Measurements from ENCODE around the gene RSBN1L. TPM values are rescaled to one million over a fixed set of nuclear protein-coding genes. Genes with fewer than 3 reads are reported as not detected.

Gene RSBN1L
- polyA plus RNA-seq, 1 of the 3 experiments (the other 2 are of a cell fraction): 6.5 TPM

- no peak for TF ChIP-seq USF2 (IDR thresholded peaks at IDR 0.05; ENCODE audit: borderline replicate concordance, low read depth, low read length)
- no peak for TF ChIP-seq RFX5 (IDR thresholded peaks at IDR 0.05; ENCODE audit: low read length)
- no peak for TF ChIP-seq USF1 (IDR thresholded peaks at IDR 0.05; ENCODE audit: borderline replicate concordance, low read depth)
- no peak for TF ChIP-seq TCF12 (IDR thresholded peaks at IDR 0.05)
- TF ChIP-seq RAD21 (IDR thresholded peaks at IDR 0.05; ENCODE audit: low read length): no peak
- TF ChIP-seq RXRA (IDR thresholded peaks at IDR 0.05; ENCODE audit: borderline replicate concordance, low read depth): no peak
- no peak for TF ChIP-seq GATA2 (CRISPR knock-in tag; IDR thresholded peaks at IDR 0.05)
- no peak for TF ChIP-seq YY1 (IDR thresholded peaks at IDR 0.05; ENCODE audit: low read depth)
- no peak for TF ChIP-seq MEF2A (IDR thresholded peaks at IDR 0.05; ENCODE audit: borderline replicate concordance, low read depth)
- TF ChIP-seq TAF1 (IDR thresholded peaks at IDR 0.05; ENCODE audit: borderline replicate concordance, low read depth, low read length): no peak
- TF ChIP-seq JUND (IDR thresholded peaks at IDR 0.05): no peak
- TF ChIP-seq MAX (IDR thresholded peaks at IDR 0.05; ENCODE audit: low read depth): no peak
- no peak for TF ChIP-seq FOXM1 (IDR thresholded peaks at IDR 0.05; ENCODE audit: low read depth)
- TF ChIP-seq REST (IDR thresholded peaks at IDR 0.05; ENCODE audit: low read depth, low read length): no peak
- no peak for TF ChIP-seq FOSL2 (IDR thresholded peaks at IDR 0.05; ENCODE audit: borderline replicate concordance, low read depth)
- no peak for TF ChIP-seq SMC3 (IDR thresholded peaks at IDR 0.05; ENCODE audit: low read depth, low read length)
- no peak for TF ChIP-seq CTCF (IDR thresholded peaks at IDR 0.05)
- no peak for TF ChIP-seq ZBTB33 (IDR thresholded peaks at IDR 0.05; ENCODE audit: borderline replicate concordance, low read depth)
- POLR2A ChIA-PET: no interaction called here
- 91% methylated on average over 2 of the region's 2 CpGs for WGBS (ENCODE audit: low lambda C conversion rate)
- Histone ChIP-seq H3K27ac (ENCODE audit: low read depth in 2 of 2, low read length in 1 of 2) (no peak overlapping the region), H3K4me2 (no peak overlapping the region), H3K9ac (no peak overlapping the region), H3K9me2 (no peaks in the 10 kb centered on the region), H3K9me3 (no peaks in the 10 kb centered on the region), H2AFZ (ENCODE audit: low read depth) (no peak overlapping the region), H4K20me1 (ENCODE audit: insufficient read depth) (no peaks in the 10 kb centered on the region), H3F3A (replicated peaks; ENCODE audit: insufficient read depth) (no peaks in the 10 kb centered on the region), H3K27me3 (ENCODE audit: insufficient read depth) (no peaks in the 10 kb centered on the region), H3K4me1 (ENCODE audit: control insufficient read depth in 1 of 2, insufficient read depth in 2 of 2, low read depth in 1 of 2, low read length in 1 of 2) (peaks cover 2 to 5% of the 10 kb centered on the region in 2 experiments; a peak in 2 of 4 replicates), H3K4me3 (ENCODE audit: low read depth in 2 of 2, low read length in 1 of 2) (no peak overlapping the region), H3K79me2 (ENCODE audit: insufficient read depth) (peaks cover 30% of the 10 kb centered on the region; the same call in 1 of the 2 replicates), H3K36me3 (replicated peaks in 1 of 2; ENCODE audit: control insufficient read depth in 1 of 2, insufficient read depth in 2 of 2, low read length in 1 of 2) (peaks cover 17 to 28% of the 10 kb centered on the region in 2 experiments)
- CTCF ChIA-PET: interaction anchor here (0.8 to 4.3 kb wide), 4 partner anchors 12 to 95 kb away, joined by 3 to 28 read pairs (median 7); no protein-coding TSS in a partner anchor
- no peak for DNase-seq
These were observed 50.9 kb downstream of the RSBN1L start for GRCh38 chr7:77747178-77747577.
